Measurements from ENCODE around the gene CBR3. TPM values are rescaled to one million over a fixed set of nuclear protein-coding genes. Genes with fewer than 3 reads are reported as not detected.

Gene CBR3
- total RNA-seq, 2 experiments from 2014 or later = 2.6 to 3.0 TPM

GRCh38 chr21:36155603-36156338, 20.9 kb downstream of the CBR3 start:
- ATAC-seq (ENCODE audit: poor library complexity) (no peak), DNase-seq (peak in 4 of 14 experiments; percentile 13 to 64 (median 38))
- Mint-ChIP-seq H3K27me3 (no peaks in the 10 kb centered on the region), H3K9me3 (no peaks in the 10 kb centered on the region), H3K4me1 (ENCODE audit: low read depth) (peaks cover 48% of the 10 kb centered on the region), H3K36me3 (ENCODE audit: low read depth) (peaks cover 7% of the 10 kb centered on the region), H3K27ac (peak overlapping the region; percentile 76), H3K4me3 (peak overlapping the region; percentile 94)
- ChIA-PET POLR2A (interaction anchor here (1.0 to 2.8 kb wide), 10 partner anchors 11 to 167 kb away, joined by 3 to 21 read pairs (median 4); partner anchors contain the start of genes CBR3, MORC3 and SETD4), CTCF (interaction anchor here (1.3 kb wide), 1 partner anchor 14 kb away, joined by 5 read pairs; no protein-coding TSS in a partner anchor)
- no peaks in the 10 kb centered on the region for H3K27me3 ChIP-seq (ENCODE audit: control insufficient read depth in 1 of 2, insufficient read depth in 2 of 2, low read length in 2 of 2)
- TF ChIP-seq, protein P1, sequence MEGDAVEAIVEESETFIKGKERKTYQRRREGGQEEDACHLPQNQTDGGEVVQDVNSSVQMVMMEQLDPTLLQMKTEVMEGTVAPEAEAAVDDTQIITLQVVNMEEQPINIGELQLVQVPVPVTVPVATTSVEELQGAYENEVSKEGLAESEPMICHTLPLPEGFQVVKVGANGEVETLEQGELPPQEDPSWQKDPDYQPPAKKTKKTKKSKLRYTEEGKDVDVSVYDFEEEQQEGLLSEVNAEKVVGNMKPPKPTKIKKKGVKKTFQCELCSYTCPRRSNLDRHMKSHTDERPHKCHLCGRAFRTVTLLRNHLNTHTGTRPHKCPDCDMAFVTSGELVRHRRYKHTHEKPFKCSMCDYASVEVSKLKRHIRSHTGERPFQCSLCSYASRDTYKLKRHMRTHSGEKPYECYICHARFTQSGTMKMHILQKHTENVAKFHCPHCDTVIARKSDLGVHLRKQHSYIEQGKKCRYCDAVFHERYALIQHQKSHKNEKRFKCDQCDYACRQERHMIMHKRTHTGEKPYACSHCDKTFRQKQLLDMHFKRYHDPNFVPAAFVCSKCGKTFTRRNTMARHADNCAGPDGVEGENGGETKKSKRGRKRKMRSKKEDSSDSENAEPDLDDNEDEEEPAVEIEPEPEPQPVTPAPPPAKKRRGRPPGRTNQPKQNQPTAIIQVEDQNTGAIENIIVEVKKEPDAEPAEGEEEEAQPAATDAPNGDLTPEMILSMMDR (IDR thresholded peaks at IDR 0.05) = no peak
- H3K4me3 ChIP-seq (ENCODE audit: low read length) = peak overlapping the region; percentile 85
- no peaks in the 10 kb centered on the region for H3K36me3 ChIP-seq (ENCODE audit: insufficient read depth, low read length)
- H3K4me1 ChIP-seq (ENCODE audit: insufficient read depth, low read length) = peaks cover 28% of the 10 kb centered on the region
- intact Hi-C loops (cut with DNase I, micrococcal nuclease) = loop anchor here (1.0 to 5.0 kb wide), 6 partner anchors 14 to 232 kb away; partner anchors contain the start of genes CHAF1B (in 1 of the 2) and MORC3 (in 1 of the 2)
- H3K9me3 ChIP-seq (ENCODE audit: control insufficient read depth in 1 of 2, insufficient read depth in 1 of 2, low read length in 2 of 2) = no peaks in the 10 kb centered on the region
- H3K27ac ChIP-seq (ENCODE audit: low read depth in 1 of 2, low read length in 2 of 2) = peak overlapping the region; percentile 70 to 74

- H3K27ac ChIP-seq (ENCODE audit: low read depth in 1 of 2, low read length in 2 of 2) = peak overlapping the region; percentile 70 to 74
- Mint-ChIP-seq H3K4me1 (ENCODE audit: low read depth) (peaks cover 44% of the 10 kb centered on the region), H3K36me3 (ENCODE audit: low read depth) (peaks cover 7% of the 10 kb centered on the region), H3K4me3 (peak overlapping the region; percentile 94), H3K27me3 (no peaks in the 10 kb centered on the region), H3K27ac (peak overlapping the region; percentile 76), H3K9me3 (no peaks in the 10 kb centered on the region)
- H3K4me1 ChIP-seq (ENCODE audit: insufficient read depth, low read length) = peaks cover 25% of the 10 kb centered on the region
- ATAC-seq (ENCODE audit: poor library complexity) (peak; percentile 90), DNase-seq (peak; percentile 99 to 100 (median 100))
- no peaks in the 10 kb centered on the region for H3K36me3 ChIP-seq (ENCODE audit: insufficient read depth, low read length)
- POLR2A ChIA-PET = interaction anchor here (1.0 to 2.8 kb wide), 8 partner anchors 12 to 164 kb away, joined by 3 to 21 read pairs (median 6); partner anchors contain the start of genes CBR3 and MORC3
- TF ChIP-seq, protein P1 (IDR thresholded peaks at IDR 0.05) = no peak
- H3K9me3 ChIP-seq (ENCODE audit: control insufficient read depth in 1 of 2, insufficient read depth in 1 of 2, low read length in 2 of 2) = no peaks in the 10 kb centered on the region
- H3K27me3 ChIP-seq (ENCODE audit: control insufficient read depth in 1 of 2, insufficient read depth in 2 of 2, low read length in 2 of 2) = no peaks in the 10 kb centered on the region
- intact Hi-C loops (cut with DNase I, micrococcal nuclease) = loop anchor here (1.0 to 5.0 kb wide), 6 partner anchors 15 to 231 kb away; partner anchors contain the start of genes CHAF1B (in 1 of the 2) and MORC3 (in 1 of the 2)
- H3K4me3 ChIP-seq (ENCODE audit: low read length) = peak overlapping the region; percentile 85
- CTCF ChIA-PET = interaction anchor here (1.3 kb wide), 1 partner anchor 15 kb away, joined by 5 read pairs; no protein-coding TSS in a partner anchor
Measured at GRCh38 chr21:36156339-36156814, 21.5 kb downstream of the CBR3 start.

GRCh38 chr21:36156815-36157670, 22.2 kb downstream of the CBR3 start, which contains the start of gene DOP1B:
Gene DOP1B (plus strand): TSS chr21:36156824. CDS start chr21:36164734, 7,910 bp downstream.
- Mint-ChIP-seq H3K4me1 (ENCODE audit: low read depth) (peaks cover 47% of the 10 kb centered on the region), H3K27me3 (no peaks in the 10 kb centered on the region), H3K9me3 (no peaks in the 10 kb centered on the region), H3K27ac (peak within 1 kb of the TSS; percentile 76), H3K36me3 (ENCODE audit: low read depth) (peaks cover 7% of the 10 kb centered on the region), H3K4me3 (peak within 1 kb of the TSS; percentile 94)
- H3K27ac ChIP-seq (ENCODE audit: low read depth in 1 of 2, low read length in 2 of 2) = peak within 1 kb of the TSS; percentile 70 to 74
- intact Hi-C loops (cut with DNase I, micrococcal nuclease) = loop anchor here (1.0 to 5.0 kb wide), 6 partner anchors 16 to 230 kb away; partner anchors contain the start of genes CHAF1B (in 1 of the 2) and MORC3 (in 1 of the 2)
- TF ChIP-seq, protein P1 (IDR thresholded peaks at IDR 0.05) = no peak
- H3K4me3 ChIP-seq (ENCODE audit: low read length) = peak within 1 kb of the TSS; percentile 85
- H3K36me3 ChIP-seq (ENCODE audit: insufficient read depth, low read length) = no peaks in the 10 kb centered on the region
- POLR2A ChIA-PET = interaction anchor here (1.9 to 2.8 kb wide), 2 partner anchors 17 to 163 kb away, joined by 11 to 21 read pairs; partner anchors contain the start of gene MORC3
- no peaks in the 10 kb centered on the region for H3K27me3 ChIP-seq (ENCODE audit: control insufficient read depth in 1 of 2, insufficient read depth in 2 of 2, low read length in 2 of 2)
- H3K9me3 ChIP-seq (ENCODE audit: control insufficient read depth in 1 of 2, insufficient read depth in 1 of 2, low read length in 2 of 2) = no peaks in the 10 kb centered on the region
- CTCF ChIA-PET = no interaction called here
- peaks cover 25% of the 10 kb centered on the region for H3K4me1 ChIP-seq (ENCODE audit: insufficient read depth, low read length)
- DNase-seq (peak in 11 of 14 experiments; percentile 9 to 56 (median 25)), ATAC-seq (ENCODE audit: poor library complexity) (no peak)

All from CD4-positive, alpha-beta T cell (primary cell).